Caco-2 (cell line): ENCODE results near the gene MAP3K6. TPM values are rescaled to one million over a fixed set of nuclear protein-coding genes. Genes with fewer than 3 reads are reported as not detected.

Experiments
- BruUV-seq: library from RNA; stranded (reverse); fragments of 400-500 nt; replicated peaks from 2 replicates; lab custom pipeline; 2021; lab: Mats Ljungman, UMichigan
- CTCF ChIA-PET: fragments of 300-600 bp; sonication (Branson Sonifier 250); formaldehyde crosslinking; loops from one replicate; lab custom pipeline; 2022; ENCODE audit warnings: antibody characterized with exemption; lab: Charles Lee
- POLR2A ChIA-PET: fragments of 300-600 bp; sonication (Branson Sonifier 250); formaldehyde crosslinking; loops from one replicate; lab custom pipeline; 2022; ENCODE audit warnings: antibody characterized with exemption; lab: Charles Lee
- DNase-seq, 2 experiments: peaks; one replicate each; pipeline versions ENCODE4 v3.0.0 to v3.0.0-alpha.2; 2020 to 2022
- H3K27me3 ChIP-seq: replicated peaks from 2 replicates; pipeline ENCODE4 v1.6.0; 2011; ENCODE audit warnings: low read length; ENCODE audit not compliant: control insufficient read depth, insufficient read depth
- H3K36me3 ChIP-seq: 2 replicates; pipeline ENCODE4 v1.5.1; 2011; ENCODE audit warnings: low read length; ENCODE audit not compliant: control insufficient read depth, insufficient read depth
- H3K4me1 ChIP-seq: fragments of 250-450 bp; sonication (Bioruptor Pico); 2 replicates; pipeline ENCODE4 v1.5.1; 2020; ENCODE audit warnings: mild to moderate bottlenecking
- H3K4me3 ChIP-seq: 2 replicates; pipeline ENCODE4 v1.5.1; 2011; ENCODE audit warnings: low read depth, mild to moderate bottlenecking, control low read depth, low read length
- H3K9me3 ChIP-seq: fragments of 250-450 bp; sonication (Bioruptor Pico); 2 replicates; pipeline ENCODE4 v1.5.1; 2020; ENCODE audit warnings: mild to moderate bottlenecking, moderate library complexity
- H3K27ac Mint-ChIP-seq: one replicate; pipeline ENCODE4 v1.8.0; 2022; ENCODE audit warnings: mixed read lengths; ENCODE audit not compliant: unreplicated experiment
- H3K27me3 Mint-ChIP-seq: one replicate; pipeline ENCODE4 v1.8.0; 2022; ENCODE audit warnings: mixed read lengths; ENCODE audit not compliant: insufficient read depth, unreplicated experiment
- H3K36me3 Mint-ChIP-seq: one replicate; pipeline ENCODE4 v1.8.0; 2022; ENCODE audit warnings: mild to moderate bottlenecking, mixed read lengths; ENCODE audit not compliant: insufficient read depth, unreplicated experiment
- H3K4me1 Mint-ChIP-seq: one replicate; pipeline ENCODE4 v1.8.0; 2022; ENCODE audit warnings: low read depth, mixed read lengths; ENCODE audit not compliant: unreplicated experiment
- H3K4me3 Mint-ChIP-seq: one replicate; pipeline ENCODE4 v1.8.0; 2022; ENCODE audit warnings: mild to moderate bottlenecking, moderate library complexity, mixed read lengths; ENCODE audit not compliant: unreplicated experiment
- H3K9me3 Mint-ChIP-seq: one replicate; pipeline ENCODE4 v1.8.0; 2022; ENCODE audit warnings: mixed read lengths; ENCODE audit not compliant: unreplicated experiment
- CTCF ChIP-seq, 2 experiments: fragments of 200-600 bp in 1 of 2; IDR thresholded peaks; 1 replicate in 1 of 2; 2 replicates in 1 of 2; pipeline versions ENCODE4 v1.5.1 to v1.8.0; 2011 to 2022; ENCODE audit warnings: antibody characterized with exemption in 1 of 2, control low read depth in 1 of 2, inconsistent platforms in 1 of 2, low read depth in 1 of 2, low read length in 1 of 2, mild to moderate bottlenecking in 1 of 2, moderate library complexity in 1 of 2; ENCODE audit not compliant: insufficient read depth in 1 of 2, severe bottlenecking in 1 of 2, unreplicated experiment in 1 of 2
- intact Hi-C: fragments of 100-400 bp; cut with micrococcal nuclease; formaldehyde crosslinking; loops from one replicate; pipeline ENCODE4 v1.10.0; 2022; ENCODE audit not compliant: unreplicated experiment
- total RNA-seq: library from RNA; stranded (reverse); gene quantifications from 2 replicates; pipeline ENCODE4 v1.2.3, GENCODE V29; 2022

MAP3K6 gene
- total RNA-seq, 1 experiment from 2014 or later, result 11.7 TPM

DNA sequence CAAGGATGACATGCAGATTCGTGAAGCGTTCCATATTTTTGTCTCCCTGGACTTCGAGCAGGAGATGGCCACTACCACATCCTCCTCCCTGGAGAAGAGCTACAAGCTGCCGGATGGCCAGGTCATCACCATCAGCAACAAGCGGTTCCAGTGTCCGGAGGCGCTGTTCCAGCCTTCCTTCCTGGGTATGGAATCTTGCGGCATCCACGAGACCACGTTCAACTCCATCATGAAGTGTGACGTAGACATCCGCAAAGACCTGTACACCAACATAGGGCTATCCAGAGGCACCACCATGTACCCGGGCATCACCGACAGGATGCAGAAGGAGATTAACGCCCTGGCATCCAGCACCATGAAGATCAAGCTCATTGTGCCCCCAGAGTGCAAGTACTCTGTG, 41.5 kb downstream of the MAP3K6 start:
- CTCF ChIA-PET, result no interaction called here
- Mint-ChIP-seq H3K4me1 (no peaks in the 10 kb centered on the region), H3K9me3 (no peaks in the 10 kb centered on the region), H3K27ac (no peak overlapping the region), H3K4me3 (no peak overlapping the region), H3K36me3 (peaks cover 11% of the 10 kb centered on the region), H3K27me3 (no peaks in the 10 kb centered on the region)
- Histone ChIP-seq H3K4me3 (no peak overlapping the region), H3K36me3 (no peaks in the 10 kb centered on the region; the same call in 1 of the 2 replicates), H3K4me1 (no peaks in the 10 kb centered on the region), H3K9me3 (no peaks in the 10 kb centered on the region), H3K27me3 (no peaks in the 10 kb centered on the region)
- no peak for TF ChIP-seq CTCF (IDR thresholded peaks at IDR 0.05; ENCODE audit: insufficient read depth in 1 of 2, low read depth in 1 of 2, low read length in 1 of 2, severe bottlenecking in 1 of 2, unreplicated experiment in 1 of 2)
- BruUV-seq, result no TSS peak
- intact Hi-C loops, result no loop called here
- peak in 1 of 2 experiments; percentile 7 for DNase-seq
- POLR2A ChIA-PET, result no interaction called here

DNA sequence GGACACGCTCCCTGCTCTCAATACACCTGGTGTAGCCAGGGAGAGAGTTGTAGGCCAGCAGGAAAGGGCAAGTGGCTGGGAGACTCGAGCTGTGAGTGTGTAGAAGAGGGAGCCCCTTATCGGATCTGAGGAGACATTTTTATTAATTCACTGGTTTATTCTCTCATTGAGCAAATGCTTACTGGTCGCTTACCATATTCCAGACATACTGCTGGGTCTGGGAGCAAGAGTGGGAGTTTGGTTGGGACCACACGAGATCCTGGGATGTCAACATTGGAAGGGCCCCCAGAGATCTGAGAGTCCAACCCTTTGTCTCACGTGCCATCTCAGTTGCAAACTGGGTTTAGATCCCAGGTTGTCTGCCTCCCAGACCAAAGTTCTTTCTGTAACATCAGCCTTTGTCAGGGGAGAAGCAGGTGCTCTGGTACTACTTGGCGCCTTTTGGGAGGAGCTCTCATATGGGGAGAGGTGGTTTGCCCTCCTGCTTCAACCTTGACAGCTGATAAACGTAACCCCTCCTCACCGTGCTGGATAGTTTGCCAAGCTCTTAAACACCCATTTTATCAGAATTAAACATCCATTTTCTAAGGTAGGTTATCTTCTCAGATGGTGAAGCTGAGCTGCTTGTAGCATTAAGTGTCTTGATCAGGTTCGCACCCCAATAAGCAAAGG, 44.1 kb downstream of the MAP3K6 start:
- BruUV-seq, result TSS peak; percentile 43
- H3K4me3 Mint-ChIP-seq, result peak overlapping the region; percentile 87
- TF ChIP-seq CTCF (IDR thresholded peaks at IDR 0.05; ENCODE audit: insufficient read depth in 1 of 2, low read depth in 1 of 2, low read length in 1 of 2, severe bottlenecking in 1 of 2, unreplicated experiment in 1 of 2), result no peak
- no peaks in the 10 kb centered on the region for H3K36me3 Mint-ChIP-seq
- peak in 1 of 2 experiments; percentile 11 for DNase-seq
- H3K27ac Mint-ChIP-seq, result peak overlapping the region; percentile 87
- H3K9me3 Mint-ChIP-seq, result no peaks in the 10 kb centered on the region
- ChIA-PET POLR2A (interaction anchor here (0.5 to 1.0 kb wide), 5 partner anchors 43 to 157 kb away, joined by 3 to 7 read pairs (median 4); no protein-coding TSS in a partner anchor), CTCF (interaction anchor here (0.8 to 1.1 kb wide), 2 partner anchors 23 to 73 kb away, joined by 3 to 4 read pairs; no protein-coding TSS in a partner anchor)
- H3K4me1 Mint-ChIP-seq, result no peaks in the 10 kb centered on the region
- Histone ChIP-seq H3K4me1 (no peaks in the 10 kb centered on the region), H3K36me3 (no peaks in the 10 kb centered on the region), H3K9me3 (no peaks in the 10 kb centered on the region), H3K27me3 (no peaks in the 10 kb centered on the region), H3K4me3 (peak overlapping the region; percentile 65)
- intact Hi-C loops, result no loop called here
- no peaks in the 10 kb centered on the region for H3K27me3 Mint-ChIP-seq

GRCh38 chr1:27321813-27322568, 44.8 kb downstream of the MAP3K6 start, which contains the start of gene TMEM222:
TMEM222 (plus strand) TSS chr1:27322163; CDS start chr1:27322198, 35 bp downstream.
- no peaks in the 10 kb centered on the region for H3K4me1 Mint-ChIP-seq
- DNase-seq, result peak; percentile 94 to 96
- H3K9me3 Mint-ChIP-seq, result no peaks in the 10 kb centered on the region
- no peak for TF ChIP-seq CTCF (IDR thresholded peaks at IDR 0.05; ENCODE audit: insufficient read depth in 1 of 2, low read depth in 1 of 2, low read length in 1 of 2, severe bottlenecking in 1 of 2, unreplicated experiment in 1 of 2)
- ChIA-PET CTCF (no interaction called here), POLR2A (interaction anchor here (0.6 kb wide), 1 partner anchor 81 kb away, joined by 3 read pairs; no protein-coding TSS in a partner anchor)
- H3K27me3 Mint-ChIP-seq, result no peaks in the 10 kb centered on the region
- peak within 1 kb of the TSS; percentile 87 for H3K27ac Mint-ChIP-seq
- H3K4me3 ChIP-seq, result peak within 1 kb of the TSS; percentile 65
- H3K4me3 Mint-ChIP-seq, result peak within 1 kb of the TSS; percentile 87
- no peaks in the 10 kb centered on the region for H3K36me3 ChIP-seq
- no peaks in the 10 kb centered on the region for H3K27me3 ChIP-seq
- H3K9me3 ChIP-seq, result no peaks in the 10 kb centered on the region
- H3K36me3 Mint-ChIP-seq, result no peaks in the 10 kb centered on the region
- intact Hi-C loops, result no loop called here
- H3K4me1 ChIP-seq, result no peaks in the 10 kb centered on the region
- BruUV-seq, result no TSS peak
